HepG2 (cell line): ENCODE measurements around the gene SPTSSA. TPM values are rescaled to one million over a fixed set of nuclear protein-coding genes. Genes with fewer than 3 reads are reported as not detected.

Experiments
- ADNP ChIP-seq: sonication (generic); formaldehyde crosslinking; IDR thresholded peaks from 2 replicates; pipeline ENCODE4 v1.4.0; 2020; ENCODE audit warnings: missing genetic modification reagents
- ATF4 ChIP-seq, 2 experiments: fragments of 450-650 bp in 1 of 2; sonication (generic) in 1 of 2; formaldehyde crosslinking; IDR thresholded peaks; 2 replicates each; pipeline versions ENCODE4 v1.5.0 to v1.8.0; 2020 to 2022; ENCODE audit warnings: mild to moderate bottlenecking in 1 of 2, missing genetic modification reagents in 1 of 2
- DDIT3 ChIP-seq: sonication (generic); formaldehyde crosslinking; IDR thresholded peaks from 2 replicates; pipeline ENCODE4 v1.4.0; 2020; ENCODE audit warnings: mild to moderate bottlenecking, missing genetic modification reagents
- EZH2 ChIP-seq: conservative IDR thresholded peaks from 2 replicates; pipeline ENCODE4 v1.6.1; 2012; ENCODE audit warnings: mild to moderate bottlenecking, low read depth, low read length, moderate library complexity
- FOXA3 ChIP-seq: IDR thresholded peaks from 2 replicates; pipeline ENCODE4 v1.6.1; 2016; ENCODE audit warnings: missing genetic modification reagents, missing compliant biosample characterization
- HNRNPL ChIP-seq: fragments of 200-400 bp; formaldehyde crosslinking; IDR thresholded peaks from 2 replicates; pipeline ENCODE4 v1.6.1; 2017; ENCODE audit warnings: mild to moderate bottlenecking, low read depth, low read length
- KLF13 ChIP-seq: sonication (generic); formaldehyde crosslinking; IDR thresholded peaks from 2 replicates; pipeline ENCODE4 v1.4.0; 2020; ENCODE audit warnings: mild to moderate bottlenecking, missing genetic modification reagents
- MAFK ChIP-seq, 2 experiments: IDR thresholded peaks in 1 of 2; conservative IDR thresholded peaks in 1 of 2; 2 replicates each; pipeline ENCODE4 v1.6.1; 2011; ENCODE audit warnings: improper control_type of control experiment in 2 of 2, low read length in 2 of 2
- MNT ChIP-seq: fragments of 450-650 bp; IDR thresholded peaks from 2 replicates; pipeline ENCODE4 v1.6.1; 2016
- RBFOX2 ChIP-seq: fragments of 200-400 bp; formaldehyde crosslinking; IDR thresholded peaks from 2 replicates; pipeline ENCODE4 v1.6.1; 2017; ENCODE audit warnings: low read depth, mild to moderate bottlenecking, low read length
- ZNF17 ChIP-seq: sonication (generic); formaldehyde crosslinking; IDR thresholded peaks from 2 replicates; pipeline ENCODE4 v1.5.0; 2020; ENCODE audit warnings: mild to moderate bottlenecking, missing genetic modification reagents
- ZNF264 ChIP-seq: sonication (generic); formaldehyde crosslinking; IDR thresholded peaks from 2 replicates; pipeline ENCODE4 v1.4.0; 2020; ENCODE audit warnings: missing genetic modification reagents
- ZNF33A ChIP-seq: sonication (generic); formaldehyde crosslinking; IDR thresholded peaks from 2 replicates; pipeline ENCODE4 v1.5.1; 2020; ENCODE audit warnings: missing genetic modification reagents, mild to moderate bottlenecking, moderate library complexity, borderline replicate concordance
- polyA plus RNA-seq, 8 experiments: library from polyadenylated mRNA; depleted of rRNA in 3 of 8; stranded (reverse) in 7 of 8; unstranded in 1 of 8; fragments of >200 nt; fragmentation: Illumina TruSeq in 4 of 8; extraction: Trizol in 4 of 8; gene quantifications; 2 replicates each; pipeline versions ENCODE4 v1.2.1 to v1.2.3, GENCODE V29; 2011 to 2016; ENCODE audit warnings: low read depth in 4 of 8, missing spikeins in 1 of 8, mixed read lengths in 1 of 8; ENCODE audit not compliant: insufficient read depth in 1 of 8
- total RNA-seq, 5 experiments: library from RNA; depleted of rRNA; stranded (reverse); fragments of >200 nt; fragmentation: Illumina TruSeq; extraction: Trizol; gene quantifications; 2 replicates each; pipeline ENCODE4 v1.2.3, GENCODE V29; 2016; ENCODE audit warnings: low read depth in 1 of 5
- TF ChIP-seq, protein P1 (sequence below): IDR thresholded peaks from 2 replicates; pipeline ENCODE4 v1.6.1; 2018; ENCODE audit warnings: missing genetic modification reagents, mild to moderate bottlenecking, missing compliant biosample characterization
- TF ChIP-seq, protein P2 (sequence below): sonication (generic); formaldehyde crosslinking; IDR thresholded peaks from 2 replicates; pipeline ENCODE4 v1.4.0; 2020; ENCODE audit warnings: missing genetic modification reagents
- TF ChIP-seq, protein P3 (sequence below): sonication (generic); formaldehyde crosslinking; IDR thresholded peaks from 2 replicates; pipeline ENCODE4 v1.5.0; 2020; ENCODE audit warnings: missing genetic modification reagents, mild to moderate bottlenecking, borderline replicate concordance
- TF ChIP-seq, protein P4 (sequence below): sonication (generic); formaldehyde crosslinking; IDR thresholded peaks from 2 replicates; pipeline ENCODE4 v1.4.0; 2020; ENCODE audit warnings: missing genetic modification reagents
- TF ChIP-seq, protein P5 (sequence below): sonication (generic); formaldehyde crosslinking; IDR thresholded peaks from 2 replicates; pipeline ENCODE4 v1.8.1; 2023; ENCODE audit warnings: mild to moderate bottlenecking, missing genetic modification reagents

SPTSSA gene
- total and polyA plus RNA-seq, 2 of the 13 experiments (the other 11 are each of a cell fraction or from before 2014, with no cell fraction given): 19.1 to 86.1 TPM

GRCh38 chr14:34452258-34452822 lies 9.7 kb downstream of the SPTSSA start (continued):
- TF ChIP-seq ADNP (CRISPR knock-in tag): no peak
- no peak for TF ChIP-seq ZNF264 (CRISPR knock-in tag)
- TF ChIP-seq ZNF33A: no peak
- TF ChIP-seq, protein P1, sequence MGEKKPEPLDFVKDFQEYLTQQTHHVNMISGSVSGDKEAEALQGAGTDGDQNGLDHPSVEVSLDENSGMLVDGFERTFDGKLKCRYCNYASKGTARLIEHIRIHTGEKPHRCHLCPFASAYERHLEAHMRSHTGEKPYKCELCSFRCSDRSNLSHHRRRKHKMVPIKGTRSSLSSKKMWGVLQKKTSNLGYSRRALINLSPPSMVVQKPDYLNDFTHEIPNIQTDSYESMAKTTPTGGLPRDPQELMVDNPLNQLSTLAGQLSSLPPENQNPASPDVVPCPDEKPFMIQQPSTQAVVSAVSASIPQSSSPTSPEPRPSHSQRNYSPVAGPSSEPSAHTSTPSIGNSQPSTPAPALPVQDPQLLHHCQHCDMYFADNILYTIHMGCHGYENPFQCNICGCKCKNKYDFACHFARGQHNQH (CRISPR knock-in tag): no peak
- no peak for TF ChIP-seq HNRNPL
- TF ChIP-seq, protein P2, sequence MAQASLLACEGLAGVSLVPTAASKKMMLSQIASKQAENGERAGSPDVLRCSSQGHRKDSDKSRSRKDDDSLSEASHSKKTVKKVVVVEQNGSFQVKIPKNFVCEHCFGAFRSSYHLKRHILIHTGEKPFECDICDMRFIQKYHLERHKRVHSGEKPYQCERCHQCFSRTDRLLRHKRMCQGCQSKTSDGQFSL (CRISPR knock-in tag): no peak
- TF ChIP-seq MNT: no peak
- TF ChIP-seq ZNF17 (CRISPR knock-in tag): no peak
- TF ChIP-seq KLF13 (CRISPR knock-in tag): no peak
- no peak for TF ChIP-seq EZH2
- TF ChIP-seq RBFOX2: peak; percentile 52
- TF ChIP-seq MAFK (conservative IDR thresholded peaks at IDR 0.05 in 1 of 2, IDR thresholded peaks at IDR 0.05 in 1 of 2; ENCODE audit: low read length in 2 of 2): peak; percentile 60 to 62; a peak in 3 of 4 replicates
- no peak for TF ChIP-seq DDIT3
- TF ChIP-seq FOXA3 (CRISPR knock-in tag): no peak
- 0 out of 4 replicates have a peak, but pooled peaks of 1 of the 2 experiments have one; percentile 14 for TF ChIP-seq ATF4 (CRISPR knock-in tag; IDR thresholded peaks at IDR 0.05)
- TF ChIP-seq, protein P3, sequence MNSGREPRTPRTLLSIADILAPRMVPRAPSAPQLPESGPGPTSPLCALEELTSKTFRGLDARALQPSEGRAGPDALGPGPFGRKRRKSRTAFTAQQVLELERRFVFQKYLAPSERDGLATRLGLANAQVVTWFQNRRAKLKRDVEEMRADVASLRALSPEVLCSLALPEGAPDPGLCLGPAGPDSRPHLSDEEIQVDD (CRISPR knock-in tag): no peak
- TF ChIP-seq, protein P4, sequence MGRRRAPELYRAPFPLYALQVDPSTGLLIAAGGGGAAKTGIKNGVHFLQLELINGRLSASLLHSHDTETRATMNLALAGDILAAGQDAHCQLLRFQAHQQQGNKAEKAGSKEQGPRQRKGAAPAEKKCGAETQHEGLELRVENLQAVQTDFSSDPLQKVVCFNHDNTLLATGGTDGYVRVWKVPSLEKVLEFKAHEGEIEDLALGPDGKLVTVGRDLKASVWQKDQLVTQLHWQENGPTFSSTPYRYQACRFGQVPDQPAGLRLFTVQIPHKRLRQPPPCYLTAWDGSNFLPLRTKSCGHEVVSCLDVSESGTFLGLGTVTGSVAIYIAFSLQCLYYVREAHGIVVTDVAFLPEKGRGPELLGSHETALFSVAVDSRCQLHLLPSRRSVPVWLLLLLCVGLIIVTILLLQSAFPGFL (CRISPR knock-in tag): no peak
- TF ChIP-seq, protein P5, sequence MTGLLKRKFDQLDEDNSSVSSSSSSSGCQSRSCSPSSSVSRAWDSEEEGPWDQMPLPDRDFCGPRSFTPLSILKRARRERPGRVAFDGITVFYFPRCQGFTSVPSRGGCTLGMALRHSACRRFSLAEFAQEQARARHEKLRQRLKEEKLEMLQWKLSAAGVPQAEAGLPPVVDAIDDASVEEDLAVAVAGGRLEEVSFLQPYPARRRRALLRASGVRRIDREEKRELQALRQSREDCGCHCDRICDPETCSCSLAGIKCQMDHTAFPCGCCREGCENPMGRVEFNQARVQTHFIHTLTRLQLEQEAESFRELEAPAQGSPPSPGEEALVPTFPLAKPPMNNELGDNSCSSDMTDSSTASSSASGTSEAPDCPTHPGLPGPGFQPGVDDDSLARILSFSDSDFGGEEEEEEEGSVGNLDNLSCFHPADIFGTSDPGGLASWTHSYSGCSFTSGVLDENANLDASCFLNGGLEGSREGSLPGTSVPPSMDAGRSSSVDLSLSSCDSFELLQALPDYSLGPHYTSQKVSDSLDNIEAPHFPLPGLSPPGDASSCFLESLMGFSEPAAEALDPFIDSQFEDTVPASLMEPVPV (CRISPR knock-in tag): no peak
